ENCODE results near the gene CES5A. TPM values are rescaled to one million over a fixed set of nuclear protein-coding genes. Genes with fewer than 3 reads are reported as not detected.
"Not testable (repeated sequence)": the region's sequence is repeated elsewhere in the genome, so short reads cannot be mapped to it uniquely, and the experiment has no call there.

The CES5A gene
- total and polyA plus RNA-seq, 4 donors = 0.11 to 0.95 (median 0.41) TPM

DNA sequence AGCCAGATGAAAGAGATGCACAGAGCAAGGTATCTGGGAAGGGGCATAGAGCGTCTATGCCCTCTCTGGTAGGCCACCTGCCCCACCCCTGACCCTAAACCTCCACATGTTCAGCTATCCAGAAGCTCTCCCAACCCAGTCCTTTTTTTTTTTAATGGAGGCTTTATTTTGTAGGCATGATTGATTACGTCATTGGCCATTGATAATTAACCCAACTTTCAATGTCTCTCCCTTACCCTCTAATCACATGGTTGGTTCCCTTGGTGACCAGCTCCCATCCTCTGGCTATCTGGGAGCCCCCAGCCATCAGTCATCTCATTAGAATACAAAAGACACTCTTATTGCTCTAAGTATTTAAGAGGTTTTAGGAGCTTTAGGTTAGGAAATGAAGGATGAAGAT, 14.3 kb upstream of the CES5A start:
- Histone ChIP-seq H3K36me3 (ENCODE audit: control insufficient read depth, insufficient read depth, low read length) (no peaks in the 10 kb centered on the region), H3K4me1 (ENCODE audit: control insufficient read depth, insufficient read depth, low read length) (no peaks in the 10 kb centered on the region), H3K27me3 (ENCODE audit: control insufficient read depth, insufficient read depth, low read length) (no peaks in the 10 kb centered on the region), H3K4me3 (ENCODE audit: low read depth, low read length) (no peak overlapping the region), H3K27ac (ENCODE audit: low read depth, low read length) (no peak overlapping the region), H3K9me3 (ENCODE audit: control insufficient read depth, insufficient read depth, low read length) (no peaks in the 10 kb centered on the region)
- no CpG with 5 or more reads among the region's 2 CpGs for WGBS (ENCODE audit: insufficient coverage)
- DNase-seq (ENCODE audit: low read depth in 4 of 6, low spot score in 6 of 6) = no peak

DNA sequence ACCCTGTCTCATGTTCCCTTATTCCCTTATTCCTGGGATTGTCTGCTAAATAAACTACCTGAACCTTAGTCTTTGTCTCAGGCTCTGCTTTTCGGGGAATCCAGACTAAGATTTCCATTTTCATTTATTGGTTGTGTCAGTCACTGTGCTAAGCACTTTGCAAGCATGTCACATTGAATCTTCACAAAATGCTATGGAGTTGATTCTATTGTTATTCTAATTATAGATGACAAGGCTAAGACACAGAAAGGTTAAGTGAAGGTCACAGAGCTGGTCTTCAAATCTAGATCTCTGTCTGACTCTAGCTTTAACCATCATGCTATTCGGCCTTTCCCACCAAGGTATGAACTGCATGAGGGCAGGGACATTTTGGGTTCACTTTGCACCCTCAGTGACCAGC, 13.4 kb upstream of the CES5A start:
- H3K9me3 ChIP-seq (ENCODE audit: control insufficient read depth, insufficient read depth, low read length) = no peaks in the 10 kb centered on the region
- H3K27ac ChIP-seq (ENCODE audit: low read depth, low read length) = no peak overlapping the region
- DNase-seq (ENCODE audit: low read depth in 4 of 6, low spot score in 6 of 6) = no peak
- H3K4me3 ChIP-seq (ENCODE audit: low read depth, low read length) = no peak overlapping the region
- H3K27me3 ChIP-seq (ENCODE audit: control insufficient read depth, insufficient read depth, low read length) = no peaks in the 10 kb centered on the region
- WGBS (ENCODE audit: insufficient coverage) = 83% methylated on average over 1 of the region's 2 CpGs
- no peaks in the 10 kb centered on the region for H3K36me3 ChIP-seq (ENCODE audit: control insufficient read depth, insufficient read depth, low read length)
- no peaks in the 10 kb centered on the region for H3K4me1 ChIP-seq (ENCODE audit: control insufficient read depth, insufficient read depth, low read length)

- Histone ChIP-seq H3K27me3 (ENCODE audit: control insufficient read depth, insufficient read depth, low read length) (no peaks in the 10 kb centered on the region), H3K4me3 (ENCODE audit: low read depth, low read length) (no peak overlapping the region), H3K4me1 (ENCODE audit: control insufficient read depth, insufficient read depth, low read length) (no peaks in the 10 kb centered on the region), H3K36me3 (ENCODE audit: control insufficient read depth, insufficient read depth, low read length) (no peaks in the 10 kb centered on the region), H3K27ac (ENCODE audit: low read depth, low read length) (no peak overlapping the region), H3K9me3 (ENCODE audit: control insufficient read depth, insufficient read depth, low read length) (no peaks in the 10 kb centered on the region)
- no CpG with 5 or more reads among the region's 4 CpGs for WGBS (ENCODE audit: insufficient coverage)
- DNase-seq (ENCODE audit: low read depth in 4 of 6, low spot score in 6 of 6) = peak in 1 of 6 donors; percentile 32
These were observed 1.7 kb upstream of the CES5A start for GRCh38 chr16:55876854-55877253.

- Histone ChIP-seq H3K27me3 (ENCODE audit: control insufficient read depth, insufficient read depth, low read length) (no peaks in the 10 kb centered on the region), H3K9me3 (ENCODE audit: control insufficient read depth, insufficient read depth, low read length) (no peaks in the 10 kb centered on the region), H3K4me1 (ENCODE audit: control insufficient read depth, insufficient read depth, low read length) (no peaks in the 10 kb centered on the region), H3K27ac (ENCODE audit: low read depth, low read length) (no peak overlapping the region), H3K36me3 (ENCODE audit: control insufficient read depth, insufficient read depth, low read length) (no peaks in the 10 kb centered on the region), H3K4me3 (ENCODE audit: low read depth, low read length) (no peak overlapping the region)
- 84% methylated on average over 4 of the region's 5 CpGs for WGBS (ENCODE audit: insufficient coverage)
- DNase-seq (ENCODE audit: low read depth in 4 of 6, low spot score in 6 of 6) = no peak
These were observed 2.1 kb downstream of the CES5A start for GRCh38 chr16:55873122-55873521.

GRCh38 chr16:55872130-55872529, 3.0 kb downstream of the CES5A start:
- 89% methylated on average over 7 of the region's 7 CpGs for WGBS (ENCODE audit: insufficient coverage)
- no peak overlapping the region for H3K4me3 ChIP-seq (ENCODE audit: low read depth, low read length)
- no peaks in the 10 kb centered on the region for H3K9me3 ChIP-seq (ENCODE audit: control insufficient read depth, insufficient read depth, low read length)
- no peaks in the 10 kb centered on the region for H3K27me3 ChIP-seq (ENCODE audit: control insufficient read depth, insufficient read depth, low read length)
- DNase-seq (ENCODE audit: low read depth in 4 of 6, low spot score in 6 of 6) = no peak
- no peak overlapping the region for H3K27ac ChIP-seq (ENCODE audit: low read depth, low read length)
- no peaks in the 10 kb centered on the region for H3K36me3 ChIP-seq (ENCODE audit: control insufficient read depth, insufficient read depth, low read length)
- H3K4me1 ChIP-seq (ENCODE audit: control insufficient read depth, insufficient read depth, low read length) = no peaks in the 10 kb centered on the region

DNA sequence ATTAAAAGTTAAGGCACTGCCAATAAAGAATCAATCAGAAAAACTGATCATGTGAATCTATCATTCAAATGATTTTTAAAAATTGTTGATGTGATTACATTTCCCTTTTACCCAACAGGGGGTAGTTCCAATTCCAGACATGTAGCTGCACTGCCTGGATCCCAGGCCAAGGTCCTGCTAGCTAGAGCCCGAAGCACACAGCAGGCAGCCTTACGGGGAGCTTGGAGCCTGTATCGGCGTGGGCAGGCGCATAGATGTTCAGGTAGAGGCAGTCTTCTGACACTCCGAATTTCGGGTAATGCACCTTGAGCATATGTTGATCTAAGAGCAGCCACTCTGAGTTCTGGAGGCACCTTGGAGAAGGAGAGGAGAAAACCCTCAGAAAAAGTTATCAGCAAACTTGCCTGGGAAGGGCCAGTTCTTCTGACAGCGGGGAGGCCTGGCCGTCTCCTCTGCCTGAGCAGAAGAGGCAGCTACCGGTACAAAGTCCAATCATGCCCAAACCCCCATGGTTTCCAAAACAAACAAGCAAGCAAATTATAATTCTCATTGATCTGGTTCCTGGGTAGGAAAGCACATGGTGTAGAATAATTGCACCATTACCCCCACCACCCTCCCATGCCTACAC, 3.6 kb downstream of the CES5A start:
- H3K27ac ChIP-seq (ENCODE audit: low read depth, low read length) = no peak overlapping the region
- H3K36me3 ChIP-seq (ENCODE audit: control insufficient read depth, insufficient read depth, low read length) = no peaks in the 10 kb centered on the region
- H3K4me1 ChIP-seq (ENCODE audit: control insufficient read depth, insufficient read depth, low read length) = no peaks in the 10 kb centered on the region
- H3K9me3 ChIP-seq (ENCODE audit: control insufficient read depth, insufficient read depth, low read length) = no peaks in the 10 kb centered on the region
- no peak overlapping the region for H3K4me3 ChIP-seq (ENCODE audit: low read depth, low read length)
- no peak for DNase-seq (ENCODE audit: low read depth in 4 of 6, low spot score in 6 of 6)
- H3K27me3 ChIP-seq (ENCODE audit: control insufficient read depth, insufficient read depth, low read length) = no peaks in the 10 kb centered on the region
- WGBS (ENCODE audit: insufficient coverage) = 80% methylated on average over 7 of the region's 10 CpGs

DNA sequence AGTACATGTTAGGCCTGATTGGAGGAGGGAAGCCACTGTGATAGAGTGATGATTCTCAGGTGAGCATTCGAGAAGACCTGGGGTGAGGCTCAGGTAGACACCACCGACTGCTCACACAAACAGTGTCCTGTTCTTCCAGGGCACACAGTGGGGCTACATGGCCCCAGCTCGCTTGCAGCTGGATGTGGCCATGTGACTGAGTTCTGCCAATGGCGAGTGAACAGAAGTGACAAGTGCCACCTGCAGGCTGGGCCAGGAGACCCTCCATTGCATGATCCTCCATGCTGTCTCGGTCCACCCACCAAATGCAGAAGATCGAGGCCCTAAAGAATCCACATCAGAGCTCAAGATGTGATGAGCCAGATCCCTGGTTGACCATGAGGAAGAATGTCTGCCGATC, 6.2 kb downstream of the CES5A start:
- Histone ChIP-seq H3K9me3 (ENCODE audit: control insufficient read depth, insufficient read depth, low read length) (no peaks in the 10 kb centered on the region), H3K4me1 (ENCODE audit: control insufficient read depth, insufficient read depth, low read length) (no peaks in the 10 kb centered on the region)
- WGBS (ENCODE audit: insufficient coverage) = 89% methylated on average over 6 of the region's 7 CpGs

DNA sequence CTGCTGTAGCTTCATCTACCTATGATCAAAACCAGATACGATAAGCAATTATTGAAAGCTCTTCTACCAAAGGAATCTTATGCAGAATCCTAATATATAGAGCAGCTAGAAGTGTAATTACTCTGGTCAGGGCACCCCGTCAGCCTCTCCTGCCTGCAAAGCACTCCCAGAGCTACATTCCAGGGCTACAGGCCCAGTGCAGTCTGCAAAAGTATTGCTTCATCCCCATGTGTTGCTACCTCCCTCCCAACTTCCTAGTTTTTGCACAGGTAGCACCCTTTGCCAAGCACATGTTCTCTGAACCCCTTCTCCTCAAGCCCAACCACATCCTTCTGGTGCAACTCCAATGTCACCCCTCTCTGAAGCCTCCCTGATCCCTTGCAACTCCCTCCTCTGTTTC, 7.0 kb downstream of the CES5A start:
- Histone ChIP-seq H3K4me3 (ENCODE audit: low read depth, low read length) (no peak overlapping the region), H3K9me3 (ENCODE audit: control insufficient read depth, insufficient read depth, low read length) (no peaks in the 10 kb centered on the region), H3K27ac (ENCODE audit: low read depth, low read length) (no peak overlapping the region), H3K4me1 (ENCODE audit: control insufficient read depth, insufficient read depth, low read length) (no peaks in the 10 kb centered on the region), H3K27me3 (ENCODE audit: control insufficient read depth, insufficient read depth, low read length) (no peaks in the 10 kb centered on the region), H3K36me3 (ENCODE audit: control insufficient read depth, insufficient read depth, low read length) (no peaks in the 10 kb centered on the region)
- 89% methylated on average over 1 of the region's 2 CpGs for WGBS (ENCODE audit: insufficient coverage)
- no peak for DNase-seq (ENCODE audit: low read depth in 4 of 6, low spot score in 6 of 6)

More for the DNA sequence above, 6.2 kb downstream of the CES5A start:
- Histone ChIP-seq H3K36me3 (ENCODE audit: control insufficient read depth, insufficient read depth, low read length) (no peaks in the 10 kb centered on the region), H3K27me3 (ENCODE audit: control insufficient read depth, insufficient read depth, low read length) (no peaks in the 10 kb centered on the region), H3K4me3 (ENCODE audit: low read depth, low read length) (no peak overlapping the region), H3K27ac (ENCODE audit: low read depth, low read length) (no peak overlapping the region)
- no peak for DNase-seq (ENCODE audit: low read depth in 4 of 6, low spot score in 6 of 6)

DNA sequence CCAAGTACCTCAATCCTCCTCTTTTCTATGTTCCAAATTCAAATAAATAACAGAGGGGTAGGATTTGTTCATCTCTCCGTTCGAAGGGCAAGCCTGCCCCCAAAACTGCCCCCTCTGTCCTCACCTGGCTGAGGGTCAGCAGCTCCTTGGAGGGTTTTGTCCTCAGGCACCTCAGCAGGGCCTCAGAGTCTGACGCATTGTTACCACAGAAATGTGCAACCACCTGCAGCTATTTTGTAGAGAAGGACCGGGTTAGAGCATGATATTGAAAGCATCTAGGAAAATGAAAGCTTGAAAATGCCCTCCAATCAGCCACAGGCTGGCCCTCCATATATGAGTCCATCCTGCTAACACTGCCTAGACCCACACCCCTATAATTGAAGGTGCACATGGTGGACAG, 13.9 kb downstream of the CES5A start:
- no peaks in the 10 kb centered on the region for H3K27me3 ChIP-seq (ENCODE audit: control insufficient read depth, insufficient read depth, low read length)
- no peak for DNase-seq (ENCODE audit: low read depth in 4 of 6, low spot score in 6 of 6)
- WGBS (ENCODE audit: insufficient coverage) = 77% methylated on average over 4 of the region's 4 CpGs

GRCh38 chr16:55857650-55858049, 17.5 kb downstream of the CES5A start:
- H3K4me1 ChIP-seq (ENCODE audit: control insufficient read depth, insufficient read depth, low read length); H3K27me3 ChIP-seq (ENCODE audit: control insufficient read depth, insufficient read depth, low read length); H3K9me3 ChIP-seq (ENCODE audit: control insufficient read depth, insufficient read depth, low read length); H3K36me3 ChIP-seq (ENCODE audit: control insufficient read depth, insufficient read depth, low read length); H3K4me3 ChIP-seq (ENCODE audit: low read depth, low read length); H3K27ac ChIP-seq (ENCODE audit: low read depth, low read length); DNase-seq (ENCODE audit: low read depth in 4 of 6, low spot score in 6 of 6): not testable (repeated sequence)
- 100% methylated on average over 1 of the region's 1 CpG for whole genome bisulfite sequencing (ENCODE audit: insufficient coverage)

More for the DNA sequence above, 13.9 kb downstream of the CES5A start:
- no peak overlapping the region for H3K27ac ChIP-seq (ENCODE audit: low read depth, low read length)
- H3K36me3 ChIP-seq (ENCODE audit: control insufficient read depth, insufficient read depth, low read length) = no peaks in the 10 kb centered on the region
- H3K4me3 ChIP-seq (ENCODE audit: low read depth, low read length) = no peak overlapping the region
- H3K4me1 ChIP-seq (ENCODE audit: control insufficient read depth, insufficient read depth, low read length) = no peaks in the 10 kb centered on the region
- H3K9me3 ChIP-seq (ENCODE audit: control insufficient read depth, insufficient read depth, low read length) = no peaks in the 10 kb centered on the region

Measured in spinal cord (tissue), 10 donors.